Ovary (tissue), 9 donors: ENCODE measurements around the gene OR2T35. TPM values are rescaled to one million over a fixed set of nuclear protein-coding genes. Genes with fewer than 3 reads are reported as not detected.

Experiments used
- DNase-seq, 5 donors: peaks; one replicate each; pipeline ENCODE4 v3.0.0-alpha.2; 2019 to 2020
- H3K27ac ChIP-seq, 2 donors: fragments of 200-600 bp; one replicate each; pipeline versions ENCODE4 v1.5.1 to v1.8.0; 2019 to 2022
- H3K27me3 ChIP-seq: fragments of 200-600 bp; one replicate; pipeline ENCODE4 v1.8.0; 2022
- H3K36me3 ChIP-seq: fragments of 200-600 bp; sonication (generic); one replicate; pipeline ENCODE4 v1.5.1; 2019
- H3K4me1 ChIP-seq: one replicate; pipeline ENCODE4 v1.8.1; 2013; ENCODE audit warnings: mild to moderate bottlenecking, moderate library complexity; ENCODE audit not compliant: insufficient read depth
- H3K4me3 ChIP-seq: fragments of 200-600 bp; sonication (generic); one replicate; pipeline ENCODE4 v1.5.1; 2017
- H3K9me3 ChIP-seq, 2 donors: fragments of 200-600 bp in 1 of 2; sonication (generic) in 1 of 2; one replicate each; pipeline versions ENCODE4 v1.5.1 to v1.8.1; 2013 to 2019; ENCODE audit warnings: mild to moderate bottlenecking in 1 of 2, moderate library complexity in 1 of 2
- EP300 ChIP-seq: sonication (generic); formaldehyde crosslinking; IDR thresholded peaks from one replicate; pipeline ENCODE4 v1.6.1; 2017; ENCODE audit warnings: antibody characterized with exemption
- POLR2A ChIP-seq: fragments of 450-650 bp; IDR thresholded peaks from one replicate; pipeline ENCODE4 v1.6.1; 2017; ENCODE audit warnings: antibody characterized with exemption, mild to moderate bottlenecking, moderate library complexity
- WGBS, 3 donors: extraction: QIAGEN DNeasy Blood & Tissue Kit in 1 of 3; methylation state at CpG; one replicate each; pipeline versions ENCODE4 v1.1.5 to v1.1.7; 2013 to 2017; 5-methylcytosine and 5-hydroxymethylcytosine counted together
- intact Hi-C, 4 donors: fragments of 100-400 bp; cut with DNase I; formaldehyde crosslinking; loops; one replicate each; pipeline versions ENCODE4 v1.11.0 to v1.15.1; 2022 to 2023
- polyA plus RNA-seq, 2 donors: library from polyadenylated mRNA; stranded (reverse); fragments of 200-250 nt in 1 of 2; fragments of 350-450 nt in 1 of 2; fragmentation: Illumina TruSeq in 1 of 2; extraction: RNeasy Lipid Tissue Mini Kit (QIAGEN cat#74804) in 1 of 2; gene quantifications; one replicate each; pipeline ENCODE4 v1.2.3, GENCODE V29; 2013 to 2014
- total RNA-seq, 7 donors: library from RNA; depleted of rRNA in 2 of 7; stranded (reverse); fragments of >200 nt in 2 of 7; fragmentation: NEBNext Ultra II Directional in 3 of 7; extraction: Animal tissue kit (Norgen Biotek cat#: 25700) in 3 of 7; gene quantifications; one replicate each; pipeline versions ENCODE4 v1.1.0 to v1.2.4, GENCODE V29; 2016 to 2023
- TF ChIP-seq, protein P1 (sequence below), 3 donors: fragments of 450-650 bp in 2 of 3; fragments of 200-600 bp in 1 of 3; IDR thresholded peaks; one replicate each; pipeline versions ENCODE4 v1.5.1 to v1.8.0; 2016 to 2022; ENCODE audit warnings: antibody characterized with exemption in 3 of 3, mild to moderate bottlenecking in 1 of 3
- donor health status: DM: no; HTN: no; CAD: no; lungs with moderate emphysema.
- donor health status: DM: no; HTN: no; CAD: no.
- donor health status: Bipolar disorder and iron deficiency.
- donor health status: DM: yes; HTN: yes; CAD: no.
- donor health status: DM: no; HTN: no; CAD: no.
- donor health status: DM: yes; HTN: yes; CAD: no.

OR2T35 gene
- total and polyA plus RNA-seq, 9 donors = 0.07 TPM; not detected in 8

- Histone ChIP-seq H3K27me3 (no peaks in the 10 kb centered on the region), H3K9me3 (no peaks in the 10 kb centered on the region), H3K4me1 (no peaks in the 10 kb centered on the region), H3K4me3 (no peak overlapping the region), H3K36me3 (no peaks in the 10 kb centered on the region), H3K27ac (no peak overlapping the region)
- WGBS, 3 donors = 71 to 81% (median 79%) methylated on average over 8 of the region's 8 CpGs
- DNase-seq = no peak
- intact Hi-C loops = no loop called here
- TF ChIP-seq EP300 = no peak
- TF ChIP-seq, protein P1, sequence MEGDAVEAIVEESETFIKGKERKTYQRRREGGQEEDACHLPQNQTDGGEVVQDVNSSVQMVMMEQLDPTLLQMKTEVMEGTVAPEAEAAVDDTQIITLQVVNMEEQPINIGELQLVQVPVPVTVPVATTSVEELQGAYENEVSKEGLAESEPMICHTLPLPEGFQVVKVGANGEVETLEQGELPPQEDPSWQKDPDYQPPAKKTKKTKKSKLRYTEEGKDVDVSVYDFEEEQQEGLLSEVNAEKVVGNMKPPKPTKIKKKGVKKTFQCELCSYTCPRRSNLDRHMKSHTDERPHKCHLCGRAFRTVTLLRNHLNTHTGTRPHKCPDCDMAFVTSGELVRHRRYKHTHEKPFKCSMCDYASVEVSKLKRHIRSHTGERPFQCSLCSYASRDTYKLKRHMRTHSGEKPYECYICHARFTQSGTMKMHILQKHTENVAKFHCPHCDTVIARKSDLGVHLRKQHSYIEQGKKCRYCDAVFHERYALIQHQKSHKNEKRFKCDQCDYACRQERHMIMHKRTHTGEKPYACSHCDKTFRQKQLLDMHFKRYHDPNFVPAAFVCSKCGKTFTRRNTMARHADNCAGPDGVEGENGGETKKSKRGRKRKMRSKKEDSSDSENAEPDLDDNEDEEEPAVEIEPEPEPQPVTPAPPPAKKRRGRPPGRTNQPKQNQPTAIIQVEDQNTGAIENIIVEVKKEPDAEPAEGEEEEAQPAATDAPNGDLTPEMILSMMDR (IDR thresholded peaks at IDR 0.05) = no peak
- TF ChIP-seq POLR2A = no peak
Observed at GRCh38 chr1:248599396-248599795, 45.7 kb downstream of the OR2T35 start.

DNA sequence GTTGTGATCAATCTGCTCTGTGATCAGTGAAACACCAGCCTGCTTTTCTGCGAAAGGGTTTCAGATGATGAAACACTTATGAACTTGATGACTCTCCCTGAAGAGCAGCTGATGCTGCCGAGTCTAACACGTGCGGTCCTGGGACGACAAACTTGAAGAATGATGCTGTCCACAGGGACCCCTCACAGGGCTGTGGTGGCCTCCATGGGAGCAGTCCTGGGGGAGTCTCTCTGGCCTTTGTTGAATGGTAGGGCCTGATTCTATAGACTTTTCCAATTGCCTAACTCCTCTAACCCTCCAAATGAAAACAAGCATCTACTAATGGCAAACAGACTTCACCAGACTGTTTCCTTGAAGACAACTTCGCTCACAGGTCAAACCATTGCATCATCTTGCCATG, 47.5 kb downstream of the OR2T35 start, which contains the start of gene OR2T10:
TSS of gene OR2T10 (minus strand) at position 112 of the 400 bp plus-strand sequence. CDS start 3,932 bp downstream, outside the sequence.
- intact Hi-C loops = no loop called here
- Histone ChIP-seq H3K4me3 (no peak within 1 kb of the TSS), H3K36me3 (no peaks in the 10 kb centered on the region), H3K27ac (no peak within 1 kb of the TSS), H3K27me3 (no peaks in the 10 kb centered on the region), H3K9me3 (no peaks in the 10 kb centered on the region), H3K4me1 (no peaks in the 10 kb centered on the region)
- DNase-seq = no peak
- 76 to 86% (median 83%) methylated on average over 6 of the region's 6 CpGs for WGBS, 3 donors
- TF ChIP-seq, protein P1 (IDR thresholded peaks at IDR 0.05) = no peak
- TF ChIP-seq POLR2A = no peak

- Histone ChIP-seq H3K27ac (no peak overlapping the region), H3K27me3 (no peaks in the 10 kb centered on the region), H3K4me3 (no peak overlapping the region), H3K9me3 (no peaks in the 10 kb centered on the region), H3K36me3 (no peaks in the 10 kb centered on the region), H3K4me1 (no peaks in the 10 kb centered on the region)
- DNase-seq = no peak
- no peak for TF ChIP-seq POLR2A
- TF ChIP-seq, protein P1 (IDR thresholded peaks at IDR 0.05) = no peak
- TF ChIP-seq EP300 = no peak
- intact Hi-C loops = no loop called here
- WGBS, 3 donors = 69 to 77% (median 75%) methylated on average over 2 of the region's 2 CpGs
Observed at GRCh38 chr1:248596615-248597014, 48.5 kb downstream of the OR2T35 start.

DNA sequence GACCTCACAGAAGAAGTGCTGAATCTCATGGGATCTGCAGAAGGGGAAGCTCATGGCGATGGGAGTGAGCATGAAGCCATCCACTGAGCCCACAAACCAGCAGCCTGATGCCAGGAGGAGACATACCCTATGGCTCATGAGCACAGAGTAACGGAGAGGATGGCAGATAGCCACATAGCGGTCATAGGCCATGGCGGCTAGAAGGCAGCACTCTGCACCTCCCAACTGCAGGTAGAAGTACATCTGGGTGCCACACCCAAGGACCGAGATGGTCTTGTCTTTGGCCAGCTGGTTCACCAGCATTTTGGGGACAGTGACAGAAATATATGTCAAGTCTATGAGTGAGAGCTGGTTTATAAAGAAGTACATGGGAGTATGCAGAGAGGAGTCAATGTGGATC, 51.9 kb downstream of the OR2T35 start:
- H3K27me3 ChIP-seq = no peaks in the 10 kb centered on the region
- H3K27ac ChIP-seq = no peak overlapping the region
- intact Hi-C loops = no loop called here
- WGBS, 3 donors = 78 to 85% (median 83%) methylated on average over 5 of the region's 5 CpGs
- TF ChIP-seq POLR2A (no peak), EP300 (no peak)
- TF ChIP-seq, protein P1 (IDR thresholded peaks at IDR 0.05) = no peak
- no peaks in the 10 kb centered on the region for H3K36me3 ChIP-seq
- no peak overlapping the region for H3K4me3 ChIP-seq
- no peaks in the 10 kb centered on the region for H3K9me3 ChIP-seq
- H3K4me1 ChIP-seq = no peaks in the 10 kb centered on the region
- DNase-seq = no peak
